ENCODE measurements around the gene CHL1.

CHL1 gene

DNA sequence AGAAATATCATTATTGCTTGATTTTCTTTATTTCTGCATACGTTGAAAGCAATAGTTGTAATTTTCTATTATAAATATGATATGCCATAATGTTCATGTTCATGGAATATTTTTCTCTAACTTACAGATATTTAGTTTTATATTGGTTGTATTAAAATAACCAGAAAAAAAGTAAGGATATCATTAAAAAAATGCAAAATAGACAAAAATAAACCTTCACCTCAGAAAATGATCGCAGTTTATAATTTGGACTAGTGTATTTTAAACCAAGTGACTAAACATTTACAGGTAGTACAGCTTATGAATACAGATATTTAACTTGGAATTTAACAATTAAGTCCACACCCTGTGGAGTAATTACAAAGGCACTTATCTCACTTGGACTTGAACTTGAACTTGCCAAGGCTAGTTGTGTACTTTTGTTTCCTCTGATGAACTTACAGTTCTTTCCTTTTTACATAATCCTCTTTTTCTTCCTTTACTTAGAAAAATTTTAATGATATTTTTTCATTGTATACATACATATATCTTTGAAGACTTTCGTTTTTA lies 156.7 kb downstream of the CHL1 start:
- Histone ChIP-seq H3K36me3 (ENCODE audit: control insufficient read depth in 4 of 4, insufficient read depth in 4 of 4, low read length in 3 of 4) (no peaks in the 10 kb centered on the region), H3K4me1 (ENCODE audit: control extremely low read depth in 1 of 4, control insufficient read depth in 4 of 4, insufficient read depth in 4 of 4, low read length in 3 of 4) (no peaks in the 10 kb centered on the region), H3K27me3 (replicated peaks in 2 of 5; ENCODE audit: control insufficient read depth in 4 of 5, insufficient read depth in 5 of 5, low read length in 4 of 5) (peaks cover 0 to 10% (median 5%) of the 10 kb centered on the region in 5 experiments), H3K4me3 (ENCODE audit: control insufficient read depth in 1 of 7, extremely low read depth in 1 of 7, insufficient read depth in 4 of 7, low read depth in 2 of 7, low read length in 6 of 7) (no peak overlapping the region), H3K27ac (ENCODE audit: insufficient read depth in 1 of 2, low read depth in 1 of 2, low read length in 2 of 2, poor library complexity in 1 of 2, severe bottlenecking in 2 of 2) (no peak overlapping the region), H3K9me3 (ENCODE audit: control extremely low read depth in 1 of 5, control insufficient read depth in 4 of 5, insufficient read depth in 2 of 5, low read depth in 1 of 5, low read length in 4 of 5) (no peaks in the 10 kb centered on the region)
- ChIA-PET POLR2A (no interaction called here), CTCF (interaction anchor here (1.0 to 8.6 kb wide), 6 partner anchors 12 to 319 kb away, joined by 3 to 114 read pairs (median 6); no protein-coding TSS in a partner anchor)
- no peak for DNase-seq
- no CpG with 5 or more reads among the region's 3 CpGs for WGBS (ENCODE audit: insufficient coverage)

DNA sequence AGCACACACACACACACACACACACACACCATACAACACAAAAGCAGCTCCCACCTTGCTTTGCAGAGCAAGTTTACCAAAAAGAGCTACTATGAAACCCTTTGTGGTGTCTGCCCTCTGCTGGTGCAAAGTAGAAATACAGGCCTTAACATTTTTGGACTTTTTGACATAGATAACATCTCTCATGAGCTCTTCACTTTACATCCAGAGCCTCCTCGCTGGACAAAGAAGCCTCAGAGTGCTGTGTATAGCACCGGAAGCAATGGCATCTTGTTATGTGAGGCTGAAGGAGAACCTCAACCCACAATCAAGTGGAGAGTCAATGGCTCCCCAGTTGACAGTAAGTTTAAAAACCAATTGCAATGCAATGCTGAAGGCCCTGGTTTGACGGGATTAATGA lies 157.9 kb downstream of the CHL1 start:
- peak; percentile 50 to 68 (median 52) for DNase-seq
- 0% methylated on average over 2 of the region's 3 CpGs for WGBS (ENCODE audit: insufficient coverage)
- Histone ChIP-seq H3K9me3 (ENCODE audit: control extremely low read depth in 1 of 5, control insufficient read depth in 4 of 5, insufficient read depth in 2 of 5, low read depth in 1 of 5, low read length in 4 of 5) (no peaks in the 10 kb centered on the region), H3K4me1 (ENCODE audit: control extremely low read depth in 1 of 4, control insufficient read depth in 4 of 4, insufficient read depth in 4 of 4, low read length in 3 of 4) (no peaks in the 10 kb centered on the region), H3K27me3 (replicated peaks in 2 of 5; ENCODE audit: control insufficient read depth in 4 of 5, insufficient read depth in 5 of 5, low read length in 4 of 5) (peaks cover 0 to 3% (median 0%) of the 10 kb centered on the region in 5 experiments), H3K4me3 (ENCODE audit: control insufficient read depth in 1 of 7, extremely low read depth in 1 of 7, insufficient read depth in 4 of 7, low read depth in 2 of 7, low read length in 6 of 7) (no peak overlapping the region), H3K36me3 (ENCODE audit: control insufficient read depth in 4 of 4, insufficient read depth in 4 of 4, low read length in 3 of 4) (no peaks in the 10 kb centered on the region), H3K27ac (ENCODE audit: insufficient read depth in 1 of 2, low read depth in 1 of 2, low read length in 2 of 2, poor library complexity in 1 of 2, severe bottlenecking in 2 of 2) (no peak overlapping the region)
- CTCF ChIA-PET = interaction anchor here (0.7 to 8.6 kb wide), 10 partner anchors 13 to 320 kb away, joined by 3 to 114 read pairs (median 6); no protein-coding TSS in a partner anchor
- POLR2A ChIA-PET = no interaction called here

DNA sequence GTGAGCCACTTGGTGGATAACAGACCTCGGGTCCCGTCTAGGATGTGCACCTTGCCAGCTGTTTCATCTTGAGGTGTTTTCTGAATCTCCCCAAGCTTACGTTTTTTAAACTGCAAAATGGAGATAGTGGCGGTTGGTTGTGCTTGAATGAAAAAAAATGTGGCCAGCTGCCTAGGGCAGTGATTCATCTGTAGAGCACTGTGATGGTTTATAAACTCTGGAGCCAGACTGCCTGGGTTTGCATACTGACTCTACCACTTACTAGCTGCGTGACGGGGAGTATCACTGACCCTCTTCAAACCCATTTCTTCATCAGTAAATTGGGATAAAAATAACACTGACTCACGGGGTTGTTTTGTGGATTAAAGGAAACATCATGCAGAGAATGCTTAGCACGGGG lies 159.1 kb downstream of the CHL1 start:
- peaks cover 0 to 5% (median 0%) of the 10 kb centered on the region in 5 experiments for H3K27me3 ChIP-seq (replicated peaks in 2 of 5; ENCODE audit: control insufficient read depth in 4 of 5, insufficient read depth in 5 of 5, low read length in 4 of 5)
- ChIA-PET CTCF (interaction anchor here (0.8 to 8.6 kb wide), 4 partner anchors 14 to 314 kb away, joined by 3 to 114 read pairs (median 8); no protein-coding TSS in a partner anchor), POLR2A (no interaction called here)
- WGBS (ENCODE audit: insufficient coverage) = 79% methylated on average over 4 of the region's 8 CpGs
- no peak for DNase-seq
- no peak overlapping the region for H3K27ac ChIP-seq (ENCODE audit: insufficient read depth in 1 of 2, low read depth in 1 of 2, low read length in 2 of 2, poor library complexity in 1 of 2, severe bottlenecking in 2 of 2)
- no peaks in the 10 kb centered on the region for H3K9me3 ChIP-seq (ENCODE audit: control extremely low read depth in 1 of 5, control insufficient read depth in 4 of 5, insufficient read depth in 2 of 5, low read depth in 1 of 5, low read length in 4 of 5)
- H3K4me1 ChIP-seq (ENCODE audit: control extremely low read depth in 1 of 4, control insufficient read depth in 4 of 4, insufficient read depth in 4 of 4, low read length in 3 of 4) = no peaks in the 10 kb centered on the region
- H3K36me3 ChIP-seq (ENCODE audit: control insufficient read depth in 4 of 4, insufficient read depth in 4 of 4, low read length in 3 of 4) = no peaks in the 10 kb centered on the region
- no peak overlapping the region for H3K4me3 ChIP-seq (ENCODE audit: control insufficient read depth in 1 of 7, extremely low read depth in 1 of 7, insufficient read depth in 4 of 7, low read depth in 2 of 7, low read length in 6 of 7)

DNA sequence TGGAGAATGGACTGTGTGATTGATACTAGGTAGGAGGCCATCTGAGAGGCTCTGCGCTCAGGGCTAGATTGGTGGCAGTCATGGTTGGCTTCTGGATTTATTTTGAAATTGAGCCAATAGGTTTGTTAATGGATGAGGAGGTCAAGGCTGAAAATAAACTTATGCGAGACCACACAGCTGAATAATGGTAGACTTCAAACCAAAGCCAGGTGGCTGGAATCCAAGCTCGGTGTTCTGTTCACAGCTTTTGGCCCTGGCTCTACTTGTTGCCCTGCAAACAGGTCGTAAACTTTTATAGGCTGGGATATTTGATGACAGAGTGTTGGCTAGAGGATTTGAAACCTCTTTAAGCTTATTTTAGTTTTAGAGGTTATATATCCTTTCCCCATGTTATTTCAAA lies 160.4 kb downstream of the CHL1 start:
- Histone ChIP-seq H3K4me1 (ENCODE audit: control extremely low read depth in 1 of 4, control insufficient read depth in 4 of 4, insufficient read depth in 4 of 4, low read length in 3 of 4) (no peaks in the 10 kb centered on the region), H3K36me3 (ENCODE audit: control insufficient read depth in 4 of 4, insufficient read depth in 4 of 4, low read length in 3 of 4) (no peaks in the 10 kb centered on the region), H3K27ac (ENCODE audit: insufficient read depth in 1 of 2, low read depth in 1 of 2, low read length in 2 of 2, poor library complexity in 1 of 2, severe bottlenecking in 2 of 2) (no peak overlapping the region), H3K4me3 (ENCODE audit: control insufficient read depth in 1 of 7, extremely low read depth in 1 of 7, insufficient read depth in 4 of 7, low read depth in 2 of 7, low read length in 6 of 7) (no peak overlapping the region), H3K27me3 (replicated peaks in 2 of 5; ENCODE audit: control insufficient read depth in 4 of 5, insufficient read depth in 5 of 5, low read length in 4 of 5) (peaks cover 0 to 5% (median 0%) of the 10 kb centered on the region in 5 experiments), H3K9me3 (ENCODE audit: control extremely low read depth in 1 of 5, control insufficient read depth in 4 of 5, insufficient read depth in 2 of 5, low read depth in 1 of 5, low read length in 4 of 5) (no peaks in the 10 kb centered on the region)
- 94% methylated on average over 3 of the region's 4 CpGs for WGBS (ENCODE audit: insufficient coverage)
- CTCF ChIA-PET = interaction anchor here (1.1 to 8.6 kb wide), 3 partner anchors 9 to 315 kb away, joined by 3 to 114 read pairs (median 3); no protein-coding TSS in a partner anchor
- POLR2A ChIA-PET = no interaction called here
- DNase-seq = no peak

DNA sequence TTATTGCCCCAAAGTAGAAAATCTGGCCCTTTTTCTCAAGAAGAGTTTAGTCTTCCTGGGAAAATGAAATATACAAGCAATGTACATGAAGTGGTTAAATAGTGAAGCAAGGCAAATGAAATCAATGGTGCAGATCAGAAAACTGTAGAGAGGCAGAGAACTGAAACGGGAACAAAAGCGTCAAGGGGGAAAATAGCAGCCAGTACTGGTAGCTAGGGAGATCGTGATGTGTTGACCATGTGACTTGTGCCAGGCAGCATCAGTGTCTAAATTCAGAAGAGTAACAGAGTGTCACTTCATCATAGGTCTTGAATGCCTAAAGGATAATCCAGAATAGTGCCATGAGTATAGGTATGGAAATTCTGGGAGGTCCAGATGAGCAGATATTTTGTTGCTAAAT lies 163.1 kb downstream of the CHL1 start:
- CTCF ChIA-PET = no interaction called here
- Histone ChIP-seq H3K4me3 (ENCODE audit: control insufficient read depth in 1 of 7, extremely low read depth in 1 of 7, insufficient read depth in 4 of 7, low read depth in 2 of 7, low read length in 6 of 7) (no peak overlapping the region), H3K27me3 (replicated peaks in 2 of 5; ENCODE audit: control insufficient read depth in 4 of 5, insufficient read depth in 5 of 5, low read length in 4 of 5) (peaks cover 0 to 5% (median 0%) of the 10 kb centered on the region in 5 experiments), H3K9me3 (ENCODE audit: control extremely low read depth in 1 of 5, control insufficient read depth in 4 of 5, insufficient read depth in 2 of 5, low read depth in 1 of 5, low read length in 4 of 5) (no peaks in the 10 kb centered on the region), H3K4me1 (ENCODE audit: control extremely low read depth in 1 of 4, control insufficient read depth in 4 of 4, insufficient read depth in 4 of 4, low read length in 3 of 4) (no peaks in the 10 kb centered on the region), H3K27ac (ENCODE audit: insufficient read depth in 1 of 2, low read depth in 1 of 2, low read length in 2 of 2, poor library complexity in 1 of 2, severe bottlenecking in 2 of 2) (no peak overlapping the region), H3K36me3 (ENCODE audit: control insufficient read depth in 4 of 4, insufficient read depth in 4 of 4, low read length in 3 of 4) (no peaks in the 10 kb centered on the region)
- 50% methylated on average over 3 of the region's 3 CpGs for WGBS (ENCODE audit: insufficient coverage)
- DNase-seq = no peak
- POLR2A ChIA-PET = no interaction called here

DNA sequence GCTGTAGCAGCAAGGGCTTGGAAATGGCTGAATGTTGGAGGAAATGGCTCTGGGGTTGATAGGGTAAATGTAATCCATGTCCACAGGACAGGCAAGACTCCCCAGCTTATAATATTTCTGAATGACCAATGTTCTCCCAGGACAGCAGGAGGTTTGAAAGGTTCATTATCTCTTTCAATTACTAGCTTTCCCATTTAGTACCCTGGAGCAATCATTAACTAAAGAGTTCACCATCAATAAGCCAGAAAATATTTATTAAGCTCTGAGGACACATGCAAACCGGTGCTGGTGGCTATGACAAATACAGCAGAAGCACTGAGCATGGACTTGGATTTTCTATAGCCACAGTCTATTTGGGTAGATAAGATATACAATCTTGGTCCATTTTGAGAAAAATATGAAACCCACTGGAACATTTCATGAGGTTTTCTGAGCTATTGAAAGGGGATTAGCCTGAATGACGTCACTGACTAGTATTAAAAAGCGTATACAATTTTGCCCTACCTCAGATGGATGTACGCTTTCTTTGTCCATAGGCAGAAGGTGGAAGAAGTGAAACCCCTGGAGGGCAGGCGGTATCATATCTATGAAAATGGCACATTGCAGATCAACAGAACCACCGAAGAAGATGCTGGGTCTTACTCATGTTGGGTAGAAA lies 166.2 kb downstream of the CHL1 start:
- ChIA-PET POLR2A (no interaction called here), CTCF (interaction anchor here (1.2 kb wide), 1 partner anchor 40 kb away, joined by 3 read pairs; no protein-coding TSS in a partner anchor)
- Histone ChIP-seq H3K4me1 (ENCODE audit: control extremely low read depth in 1 of 4, control insufficient read depth in 4 of 4, insufficient read depth in 4 of 4, low read length in 3 of 4) (no peaks in the 10 kb centered on the region), H3K9me3 (ENCODE audit: control extremely low read depth in 1 of 5, control insufficient read depth in 4 of 5, insufficient read depth in 2 of 5, low read depth in 1 of 5, low read length in 4 of 5) (peaks cover 0 to under 1% (median 0%) of the 10 kb centered on the region in 5 experiments), H3K36me3 (ENCODE audit: control insufficient read depth in 4 of 4, insufficient read depth in 4 of 4, low read length in 3 of 4) (no peaks in the 10 kb centered on the region), H3K27me3 (replicated peaks in 2 of 5; ENCODE audit: control insufficient read depth in 4 of 5, insufficient read depth in 5 of 5, low read length in 4 of 5) (peaks cover 0 to 1% (median 0%) of the 10 kb centered on the region in 5 experiments), H3K4me3 (ENCODE audit: control insufficient read depth in 1 of 7, extremely low read depth in 1 of 7, insufficient read depth in 4 of 7, low read depth in 2 of 7, low read length in 6 of 7) (no peak overlapping the region), H3K27ac (ENCODE audit: insufficient read depth in 1 of 2, low read depth in 1 of 2, low read length in 2 of 2, poor library complexity in 1 of 2, severe bottlenecking in 2 of 2) (no peak overlapping the region)
- DNase-seq = no peak
- WGBS (ENCODE audit: insufficient coverage) = 83% methylated on average over 5 of the region's 6 CpGs

DNA sequence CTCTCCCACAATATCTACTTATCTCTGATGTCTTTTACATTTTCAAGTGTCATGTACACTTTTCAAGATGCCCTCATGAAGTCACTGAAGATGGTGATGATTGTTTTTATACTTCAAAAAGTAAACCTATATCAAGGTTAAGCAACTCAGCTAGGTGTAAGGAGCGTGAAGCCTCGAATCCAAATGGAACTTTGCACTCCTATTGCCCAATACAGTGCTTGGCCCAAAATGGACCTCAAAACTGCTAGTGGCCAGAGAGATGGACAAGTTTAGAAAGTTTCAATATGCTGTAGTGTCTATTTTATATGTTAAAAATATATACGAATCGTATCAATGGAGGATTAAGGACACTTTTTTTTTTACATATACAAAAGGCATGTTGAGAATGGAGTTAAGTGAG lies 167.7 kb downstream of the CHL1 start:
- peaks cover 0 to 1% (median 0%) of the 10 kb centered on the region in 5 experiments for H3K27me3 ChIP-seq (replicated peaks in 2 of 5; ENCODE audit: control insufficient read depth in 4 of 5, insufficient read depth in 5 of 5, low read length in 4 of 5)
- no peaks in the 10 kb centered on the region for H3K4me1 ChIP-seq (ENCODE audit: control extremely low read depth in 1 of 4, control insufficient read depth in 4 of 4, insufficient read depth in 4 of 4, low read length in 3 of 4)
- ChIA-PET POLR2A (no interaction called here), CTCF (no interaction called here)
- peaks cover 0 to 1% (median 0%) of the 10 kb centered on the region in 5 experiments for H3K9me3 ChIP-seq (ENCODE audit: control extremely low read depth in 1 of 5, control insufficient read depth in 4 of 5, insufficient read depth in 2 of 5, low read depth in 1 of 5, low read length in 4 of 5)
- DNase-seq = no peak
- H3K27ac ChIP-seq (ENCODE audit: insufficient read depth in 1 of 2, low read depth in 1 of 2, low read length in 2 of 2, poor library complexity in 1 of 2, severe bottlenecking in 2 of 2) = no peak overlapping the region
- H3K4me3 ChIP-seq (ENCODE audit: control insufficient read depth in 1 of 7, extremely low read depth in 1 of 7, insufficient read depth in 4 of 7, low read depth in 2 of 7, low read length in 6 of 7) = no peak overlapping the region
- no peaks in the 10 kb centered on the region for H3K36me3 ChIP-seq (ENCODE audit: control insufficient read depth in 4 of 4, insufficient read depth in 4 of 4, low read length in 3 of 4)
- WGBS (ENCODE audit: insufficient coverage) = 82% methylated on average over 2 of the region's 4 CpGs

All from common myeloid progenitor, CD34-positive (primary cell).